ENCODE measurements around the gene IRF2.
A peak's percentile ranks its signal among the peaks of the same experiment; 100 is the strongest.
"Not testable (repeated sequence)": the region's sequence is repeated elsewhere in the genome, so short reads cannot be mapped to it uniquely, and the experiment has no call there.

Gene IRF2

DNA sequence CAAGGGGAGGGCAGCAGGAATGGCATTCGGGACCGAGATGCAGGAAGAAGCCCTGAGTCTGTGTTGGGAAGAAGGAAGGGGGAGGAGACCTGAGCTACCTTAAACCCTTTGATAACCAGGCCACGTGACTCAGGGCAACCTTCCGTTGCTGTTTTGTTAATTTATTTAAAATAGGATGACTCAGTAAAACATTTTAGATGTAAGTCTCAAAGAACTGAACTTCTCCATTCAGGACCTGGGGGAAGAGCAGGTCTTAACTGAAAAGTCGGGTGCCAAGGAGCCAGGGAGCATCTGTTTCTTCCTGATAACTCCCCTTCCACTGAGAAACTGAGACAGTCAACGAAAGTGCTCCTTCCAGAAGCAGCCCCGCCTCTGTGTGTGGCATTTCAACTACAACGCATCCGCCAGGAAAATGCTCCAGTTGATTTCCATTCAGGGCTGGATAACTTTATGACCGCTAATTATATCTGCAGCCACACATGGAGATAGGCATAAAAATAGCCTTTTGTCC is 88.0 kb downstream of the IRF2 start:
- DNase-seq: no peak

GRCh38 chr4:184385705-184386141 is 88.6 kb downstream of the IRF2 start:
- DNase-seq: no peak

GRCh38 chr4:184384810-184385557 is 89.4 kb downstream of the IRF2 start:
- no peak for DNase-seq

GRCh38 chr4:184384056-184384809 is 90.1 kb downstream of the IRF2 start:
- DNase-seq: no peak

GRCh38 chr4:184383497-184384055 is 90.8 kb downstream of the IRF2 start:
- no peak for DNase-seq

GRCh38 chr4:184382189-184382846 is 92.0 kb downstream of the IRF2 start:
- DNase-seq: peak; percentile 13

GRCh38 chr4:184380707-184381106 is 93.6 kb downstream of the IRF2 start:
- DNase-seq: no peak

DNA sequence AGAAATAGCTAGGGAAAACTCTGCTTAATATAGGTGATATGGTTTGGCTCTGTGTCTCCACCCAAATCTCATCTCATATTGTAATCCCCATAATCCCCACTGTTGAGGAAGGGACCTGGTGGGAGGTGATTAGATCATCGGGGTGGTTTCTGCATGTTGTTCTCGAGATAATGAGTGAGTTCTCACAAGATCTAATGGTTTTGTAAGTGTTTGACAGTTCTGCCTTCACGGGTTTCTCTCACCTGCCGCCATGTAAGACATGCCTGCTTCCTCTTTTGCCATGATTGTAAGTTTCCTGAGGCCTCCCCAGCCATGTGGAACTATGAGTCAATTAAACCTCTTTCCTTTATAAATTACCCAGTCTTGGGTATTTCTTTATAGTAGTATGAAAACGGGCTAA is 94.1 kb downstream of the IRF2 start:
- not testable (repeated sequence) for DNase-seq

DNA sequence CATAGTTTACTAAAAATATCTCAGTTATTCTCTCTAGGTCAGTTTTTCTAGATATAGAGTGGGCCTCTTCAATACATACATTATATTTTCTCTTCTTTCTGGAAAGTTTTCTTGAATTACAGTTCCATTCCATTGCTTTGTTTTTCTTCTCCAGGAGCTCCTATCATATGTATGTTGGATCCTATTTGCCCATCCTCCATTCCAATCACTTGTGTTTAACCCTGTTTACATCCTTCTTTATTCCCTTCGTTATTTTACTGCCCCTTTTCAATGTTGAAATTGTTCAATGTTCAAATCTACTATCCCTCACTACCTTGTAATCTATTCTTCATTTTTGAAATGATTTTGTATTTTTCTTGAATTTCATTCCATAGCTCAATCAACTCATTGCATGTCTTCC is 97.4 kb downstream of the IRF2 start:
- no peak for DNase-seq

DNA sequence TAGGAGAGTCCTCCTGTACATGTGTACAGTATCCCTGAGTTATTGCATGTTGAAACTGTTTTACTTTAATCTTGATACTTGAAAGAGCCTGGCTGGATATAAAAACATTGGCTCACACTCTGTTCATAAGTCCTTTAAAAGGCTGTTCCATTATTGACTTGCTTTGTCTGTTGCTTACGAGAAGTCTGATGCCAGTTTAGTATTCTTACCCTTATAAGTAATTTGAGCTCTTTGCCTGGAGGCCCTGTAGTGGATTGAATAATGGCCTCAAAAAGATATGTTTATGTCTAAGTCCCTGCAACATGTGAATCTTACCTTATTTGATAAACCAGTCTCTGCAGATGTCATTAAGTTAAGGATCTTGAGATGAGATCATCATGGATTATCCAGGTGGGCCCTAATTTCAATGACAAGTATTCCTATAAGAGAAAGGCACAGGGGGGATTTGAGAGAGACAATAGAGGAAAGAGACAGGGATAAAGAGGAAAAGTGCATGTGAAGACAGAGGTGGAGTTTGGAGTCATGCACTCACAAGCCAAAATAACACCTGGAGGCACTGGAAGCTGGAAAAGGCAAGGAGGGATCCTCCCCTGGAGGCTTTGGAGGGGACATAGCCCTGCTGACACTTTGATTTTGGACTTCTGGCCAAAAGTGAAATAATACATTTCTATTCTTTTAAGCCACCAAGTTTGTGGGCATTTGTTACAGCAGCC is 98.1 kb downstream of the IRF2 start:
- DNase-seq: no peak

DNA sequence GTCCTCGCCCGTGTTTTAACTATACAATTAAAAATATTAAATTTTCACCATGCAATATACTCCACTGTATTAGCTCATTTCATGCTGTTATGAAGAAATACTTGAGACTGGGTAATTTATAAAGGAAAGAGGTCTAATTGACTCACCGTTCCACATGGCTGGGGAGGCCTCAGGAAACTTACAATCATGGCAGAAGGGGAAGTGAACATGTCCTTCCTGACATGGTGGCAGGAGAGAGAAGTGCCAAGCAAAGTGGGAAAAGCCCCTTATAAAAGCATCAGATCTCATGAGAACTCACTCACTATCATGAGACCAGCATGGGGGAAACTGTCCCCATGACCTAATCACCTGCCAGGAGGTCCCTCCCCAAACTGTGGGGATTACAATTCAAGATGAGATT is 98.7 kb downstream of the IRF2 start:
- DNase-seq: not testable (repeated sequence)

GRCh38 chr4:184375027-184375426 is 99.3 kb downstream of the IRF2 start:
- no peak for DNase-seq

DNA sequence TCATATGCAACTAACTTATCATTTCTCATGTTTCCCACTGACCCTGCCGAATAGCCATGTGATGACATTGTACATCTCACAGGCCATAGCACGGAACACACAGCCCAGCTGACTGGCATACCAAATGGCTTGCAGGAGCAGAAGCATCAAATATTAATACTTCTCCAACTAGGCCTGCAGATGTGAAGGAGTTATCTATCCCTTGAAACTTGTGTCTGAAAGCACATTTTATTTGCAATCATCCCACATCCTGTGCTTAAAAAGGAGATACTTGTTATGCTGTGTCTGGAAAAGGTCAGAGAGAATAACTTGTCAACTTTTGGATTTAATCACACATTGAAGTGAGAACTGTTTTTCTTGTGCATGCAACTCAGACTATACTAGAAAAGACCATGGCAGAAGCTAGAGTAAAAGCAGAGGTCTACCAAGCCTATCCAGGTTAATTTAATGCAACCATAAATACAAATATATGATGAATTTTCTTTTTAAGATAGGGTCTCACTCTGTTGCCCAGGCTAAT is 100.4 kb downstream of the IRF2 start:
- no peak for DNase-seq

DNA sequence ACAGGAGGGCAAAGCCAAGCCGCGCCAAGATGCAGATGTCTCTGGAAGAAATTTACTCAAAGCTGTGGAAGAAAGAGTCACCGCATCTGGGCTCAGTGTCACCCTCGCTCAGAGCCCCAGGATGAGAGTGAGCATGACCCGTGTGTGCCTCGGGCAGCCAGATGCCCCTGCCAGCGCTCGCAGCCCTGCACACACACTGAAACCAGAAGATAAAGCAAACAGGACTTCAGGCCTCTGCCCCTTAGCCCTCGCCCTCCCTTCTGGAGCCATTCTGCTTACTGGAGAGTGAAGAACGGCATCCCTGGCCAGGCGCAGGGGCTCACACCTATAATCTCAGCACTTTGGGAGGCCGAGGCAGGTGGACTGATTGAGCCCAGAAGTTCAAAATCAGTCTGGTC is 103.0 kb downstream of the IRF2 start:
- no peak for DNase-seq

- DNase-seq: no peak
These were observed 103.5 kb downstream of the IRF2 start for GRCh38 chr4:184370711-184371389.

DNA sequence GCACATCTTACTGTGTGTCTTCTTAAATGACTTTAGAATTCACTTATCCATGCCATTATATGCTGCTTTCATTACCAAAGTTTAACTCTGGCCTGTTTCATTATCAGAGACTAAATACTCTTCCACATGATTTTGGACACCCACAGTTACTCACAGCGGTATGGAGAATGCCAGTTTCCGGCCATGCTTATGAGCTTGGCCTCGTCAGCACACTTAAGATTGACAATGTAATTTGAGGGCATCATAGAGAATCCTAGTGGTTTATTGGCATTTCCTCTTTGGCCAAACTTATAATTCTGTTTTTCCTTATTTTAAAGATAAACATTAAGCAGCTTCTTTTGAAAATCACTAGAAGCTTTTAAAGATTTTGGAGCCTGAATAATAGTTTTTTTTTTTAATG is 104.5 kb downstream of the IRF2 start:
- DNase-seq: no peak

- no peak for DNase-seq
These were observed 105.6 kb downstream of the IRF2 start for GRCh38 chr4:184368731-184369130.

GRCh38 chr4:184368290-184368689 is 106.1 kb downstream of the IRF2 start:
- no peak for DNase-seq

DNA sequence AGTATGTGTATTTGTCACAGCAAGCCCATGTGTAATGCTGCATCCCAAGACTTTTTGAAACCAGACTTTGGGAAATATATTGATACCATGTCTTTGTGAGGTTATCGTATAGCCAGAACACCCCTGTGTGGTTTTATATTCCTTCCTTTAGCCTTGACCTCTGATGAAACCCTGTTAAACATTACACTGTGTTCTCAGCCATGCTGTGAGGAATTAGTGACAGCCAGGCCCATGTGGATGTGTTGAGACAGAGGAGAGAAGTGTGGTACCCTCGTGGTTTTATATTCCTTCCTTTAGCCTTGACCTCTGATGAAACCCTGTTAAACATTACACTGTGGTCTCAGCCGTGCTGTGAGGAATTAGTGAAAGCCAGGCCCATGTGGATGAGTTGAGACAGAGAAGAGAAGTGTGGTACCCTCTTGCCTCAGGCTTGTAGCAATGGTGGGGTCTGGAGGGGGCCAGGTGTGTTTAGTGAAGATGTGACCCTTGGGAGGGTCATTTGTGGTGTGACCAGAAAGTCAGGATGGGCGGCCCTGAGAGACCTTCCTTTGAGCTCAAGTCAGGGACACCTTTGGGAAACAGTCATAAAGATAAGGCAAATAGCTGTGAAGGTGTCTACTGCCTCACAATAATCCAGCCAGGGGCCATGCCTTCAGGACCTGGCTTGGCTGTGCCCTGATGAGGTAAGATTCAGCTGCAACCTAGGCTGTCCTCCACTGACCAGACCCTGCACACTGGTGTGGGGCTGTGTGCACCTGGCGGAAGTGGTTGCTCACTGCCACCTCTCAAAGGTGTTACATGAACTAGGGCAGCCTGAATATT is 110.0 kb downstream of the IRF2 start:
- DNase-seq: no peak

GRCh38 chr4:184363258-184363657 is 111.1 kb downstream of the IRF2 start:
- DNase-seq: no peak

DNA sequence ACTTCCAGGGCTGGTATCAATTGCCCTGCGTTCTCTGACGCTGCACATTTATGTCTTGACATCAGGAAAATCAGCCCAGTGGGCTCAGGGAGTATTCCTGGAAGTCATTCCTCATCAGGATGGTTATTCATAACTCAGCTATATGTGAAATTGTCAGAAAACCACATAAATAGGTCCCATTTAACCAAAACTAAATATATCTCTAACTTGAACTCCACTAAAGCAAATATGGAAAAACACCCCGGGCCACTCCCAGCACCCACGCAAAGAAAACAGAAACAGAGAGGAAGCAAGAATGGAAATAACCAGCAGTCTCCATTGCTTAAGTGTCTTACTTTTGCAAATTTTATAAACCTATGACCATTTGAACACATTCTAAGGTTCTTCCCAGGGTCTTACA is 112.0 kb downstream of the IRF2 start:
- no peak for DNase-seq

Measured in NCI-H2107 (cell line).